GM21786 (cell line): ENCODE data around the gene TOMM40.
"Not testable (repeated sequence)": the region's sequence is repeated elsewhere in the genome, so short reads cannot be mapped to it uniquely, and the experiment has no call there.

Source experiments
- ATAC-seq: cut with Tn5 transposase; IDR thresholded peaks from one replicate; pipeline ENCODE4 v1.9.1; 2021; ENCODE audit not compliant: unreplicated experiment

The TOMM40 gene

DNA sequence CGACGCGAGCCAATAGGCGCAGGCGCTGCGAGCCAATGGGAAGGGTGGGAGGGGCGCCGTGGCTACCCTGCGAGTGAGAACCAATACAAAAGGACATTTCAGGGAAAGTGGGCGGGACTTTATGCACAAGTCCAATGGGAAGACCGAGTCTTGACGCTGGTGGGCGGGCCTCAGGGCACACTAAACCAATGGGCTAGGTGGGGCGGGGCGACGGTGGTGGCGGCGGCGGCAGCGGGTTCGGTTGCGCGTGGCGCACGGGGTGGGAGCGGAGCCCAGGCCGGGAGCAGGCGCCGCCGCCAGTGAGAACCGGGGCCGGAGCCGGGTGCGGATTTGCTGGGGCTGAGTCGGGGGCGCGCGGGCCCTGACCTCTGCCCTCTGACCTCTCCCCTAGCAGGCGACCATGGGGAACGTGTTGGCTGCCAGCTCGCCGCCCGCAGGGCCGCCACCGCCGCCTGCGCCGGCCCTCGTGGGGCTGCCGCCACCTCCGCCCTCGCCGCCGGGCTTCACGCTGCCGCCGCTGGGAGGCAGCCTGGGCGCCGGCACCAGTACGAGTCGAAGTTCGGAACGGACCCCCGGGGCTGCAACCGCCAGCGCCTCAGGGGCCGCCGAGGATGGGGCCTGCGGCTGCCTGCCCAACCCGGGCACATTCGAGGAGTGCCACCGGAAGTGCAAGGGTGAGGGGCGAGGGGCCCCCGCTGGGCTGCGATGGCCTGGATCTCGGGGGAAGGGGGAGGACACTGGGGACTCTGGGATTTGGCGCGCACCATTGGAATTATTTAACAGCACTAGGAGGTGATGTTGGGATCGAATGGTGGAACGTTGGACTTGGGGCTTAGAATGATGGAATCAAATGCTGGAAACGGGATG is at the start of gene TOMM40:
Gene TOMM40, plus strand, starts transcription at position 239 of the 867 bp plus-strand sequence. Its CDS starts 162 bp downstream, at position 401.
- ATAC-seq = no peak

DNA sequence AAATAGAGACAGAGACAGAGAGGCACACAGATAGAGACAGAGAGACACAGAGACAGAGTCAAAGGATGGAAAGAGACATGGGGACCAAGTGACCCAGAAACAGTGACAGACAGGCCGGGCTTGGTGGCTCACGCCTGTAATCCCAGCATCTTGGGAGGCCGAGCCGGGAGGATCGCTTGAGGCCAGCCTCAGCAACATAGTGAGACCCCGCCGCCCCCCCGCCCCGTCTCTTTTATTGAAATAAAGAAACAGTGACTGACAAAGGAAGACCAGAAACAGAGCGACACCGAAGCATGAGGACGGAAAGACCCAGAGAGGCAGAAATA is 45.8 kb upstream of the TOMM40 start:
- no peak for ATAC-seq

DNA sequence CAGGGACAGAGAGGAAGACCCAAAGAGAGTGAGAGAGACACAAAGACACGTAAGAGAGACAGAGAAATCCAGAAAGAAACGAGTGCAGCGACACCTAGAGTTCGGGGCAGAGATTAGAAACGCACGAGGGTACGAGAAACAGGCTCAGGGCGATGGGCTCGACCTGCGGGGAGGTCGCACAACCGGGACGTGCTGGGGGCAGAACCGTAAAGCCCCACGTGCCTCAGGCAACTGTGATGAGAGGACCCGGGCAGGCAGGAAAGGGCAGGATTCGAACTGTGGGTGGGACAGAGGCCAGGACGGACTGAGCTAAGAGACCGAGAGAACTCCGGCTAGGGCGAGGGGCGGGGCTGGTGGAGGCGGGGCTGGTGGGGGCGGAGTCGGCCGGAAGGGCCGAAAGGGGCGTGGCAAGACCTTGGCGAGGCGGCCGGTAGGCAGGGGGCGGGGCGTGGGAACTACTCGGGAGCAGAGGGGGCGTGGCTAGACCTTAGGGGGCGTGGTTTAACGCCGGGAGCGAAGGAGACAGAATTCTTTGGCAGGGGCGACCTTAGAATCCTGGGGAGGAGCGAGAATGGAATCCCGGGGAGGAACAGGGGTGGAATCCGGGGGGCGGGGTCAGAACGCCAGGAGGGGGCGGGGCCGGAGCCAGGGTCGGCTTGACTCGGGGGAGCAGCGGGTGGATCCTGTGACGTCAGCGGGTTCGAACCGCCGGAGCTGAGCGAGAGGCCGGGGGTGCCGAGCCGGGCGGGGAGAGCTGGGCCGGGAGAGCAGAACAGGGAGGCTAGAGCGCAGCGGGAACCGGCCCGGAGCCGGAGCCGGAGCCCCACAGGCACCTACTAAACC is 45.2 kb upstream of the TOMM40 start, which contains the start of gene NECTIN2:
Gene NECTIN2, plus strand, starts transcription at position 686 of the 843 bp plus-strand sequence. CDS start 229 bp downstream, outside the sequence.
- no peak for ATAC-seq

DNA sequence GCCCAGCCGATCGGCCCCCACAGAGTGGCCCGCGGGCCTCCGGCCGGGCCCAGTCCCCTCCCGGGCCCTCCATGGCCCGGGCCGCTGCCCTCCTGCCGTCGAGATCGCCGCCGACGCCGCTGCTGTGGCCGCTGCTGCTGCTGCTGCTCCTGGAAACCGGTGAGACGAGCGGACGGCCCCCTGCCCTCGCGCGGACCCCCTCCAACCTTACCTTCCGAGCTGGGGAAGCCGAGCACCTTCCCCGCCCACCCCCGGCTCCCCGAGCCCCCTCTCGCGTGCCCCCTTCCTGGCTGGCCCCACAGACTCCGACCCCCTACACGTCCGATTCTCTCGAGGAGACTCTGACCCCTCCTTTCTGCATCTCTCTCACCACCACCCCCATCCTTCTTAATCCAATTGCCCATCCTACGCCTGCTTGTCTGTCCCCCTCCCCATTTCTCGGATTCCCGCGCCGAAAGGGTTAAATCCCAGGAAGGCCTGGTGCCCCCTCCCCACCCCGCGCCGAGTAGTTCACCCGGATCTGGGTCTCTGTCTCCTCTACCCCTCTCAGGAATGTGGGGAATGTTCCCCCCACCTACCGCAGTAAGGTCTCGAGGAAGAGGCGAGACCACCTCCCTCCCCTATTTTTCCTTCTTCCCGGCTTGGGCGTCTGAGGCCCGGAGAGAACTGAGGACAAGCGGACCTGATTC is 44.5 kb upstream of the TOMM40 start:
- ATAC-seq = no peak

DNA sequence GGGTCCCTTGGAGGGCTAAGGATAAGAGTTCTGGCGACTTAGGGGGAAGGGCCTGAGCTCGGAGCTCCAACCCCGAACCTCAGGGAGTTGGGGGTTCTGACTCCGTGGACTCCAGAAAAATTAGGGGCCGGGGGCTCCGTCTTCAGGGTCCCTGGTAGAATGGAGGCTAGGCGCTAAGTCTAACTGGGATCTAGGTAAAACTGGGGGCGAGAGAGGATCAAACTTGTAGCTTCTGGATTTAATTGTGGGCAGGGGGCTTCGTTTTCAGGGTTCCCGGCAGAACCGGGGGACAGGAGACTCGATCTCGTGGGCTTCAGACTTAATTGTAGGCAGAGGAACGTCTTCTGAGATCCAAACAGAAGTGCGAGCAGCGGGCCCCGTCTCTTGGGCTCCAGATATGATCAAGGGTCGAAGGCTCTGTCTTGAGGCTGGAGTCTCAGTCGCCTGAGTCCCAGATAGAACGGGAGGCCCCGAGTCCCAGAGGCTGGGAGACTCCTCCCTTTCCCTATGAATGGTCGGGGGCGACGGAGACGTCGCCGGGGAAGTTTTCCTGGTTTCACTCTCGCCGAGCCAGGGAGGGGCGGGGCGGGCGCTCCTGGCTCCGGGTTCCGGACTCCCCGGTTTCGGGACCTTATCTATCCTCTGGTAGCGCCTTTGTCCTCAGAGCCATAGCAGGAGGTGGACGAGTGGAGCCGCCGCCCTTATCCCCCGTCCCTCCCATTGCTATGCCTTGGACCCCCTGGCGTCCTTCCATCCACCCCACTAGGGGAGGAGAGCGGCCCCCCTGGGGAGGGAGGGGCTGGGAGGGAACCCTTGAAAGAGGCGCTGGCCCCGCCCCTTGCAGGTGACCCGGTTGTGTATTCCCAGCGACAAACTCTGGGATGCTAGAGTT is 43.7 kb upstream of the TOMM40 start:
- no peak for ATAC-seq

DNA sequence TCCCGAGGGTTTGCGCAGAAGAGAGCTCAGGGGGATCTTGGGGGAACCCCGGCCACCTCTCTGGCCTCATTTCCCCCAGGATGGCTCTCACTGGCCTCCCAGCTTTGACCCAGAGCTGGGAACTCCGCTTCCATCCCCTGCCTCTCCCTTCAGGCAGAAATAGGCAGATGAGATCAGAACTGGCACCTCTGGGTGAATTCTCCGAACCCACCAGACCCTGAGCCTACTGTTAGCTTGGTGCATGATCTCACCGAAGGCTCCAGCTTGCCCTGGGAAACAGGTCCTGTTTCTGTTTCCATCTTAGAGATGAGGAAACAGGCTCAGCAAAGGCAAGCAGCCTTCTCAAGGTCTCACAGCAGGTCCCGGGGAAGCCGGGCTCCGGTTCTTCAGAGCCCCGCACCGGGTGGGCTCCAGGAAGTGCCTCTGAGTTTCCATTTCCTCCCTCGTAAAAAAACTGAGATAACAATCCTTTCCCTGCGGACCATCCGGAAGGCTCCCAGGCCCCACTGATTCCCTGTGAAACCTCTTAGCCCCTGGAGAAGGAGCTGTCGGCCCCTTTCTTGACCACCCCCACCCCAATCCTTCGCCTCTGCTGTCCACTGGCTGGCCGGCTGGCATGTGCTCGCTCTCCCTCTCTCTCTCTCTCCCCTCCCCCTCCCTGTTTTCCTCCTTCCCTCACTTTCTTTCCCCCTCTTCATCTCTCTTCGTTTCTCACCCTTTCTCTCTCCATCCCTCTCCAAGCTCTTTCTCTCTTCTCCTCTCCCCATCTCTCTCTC is 42.8 kb upstream of the TOMM40 start:
- no peak for ATAC-seq

DNA sequence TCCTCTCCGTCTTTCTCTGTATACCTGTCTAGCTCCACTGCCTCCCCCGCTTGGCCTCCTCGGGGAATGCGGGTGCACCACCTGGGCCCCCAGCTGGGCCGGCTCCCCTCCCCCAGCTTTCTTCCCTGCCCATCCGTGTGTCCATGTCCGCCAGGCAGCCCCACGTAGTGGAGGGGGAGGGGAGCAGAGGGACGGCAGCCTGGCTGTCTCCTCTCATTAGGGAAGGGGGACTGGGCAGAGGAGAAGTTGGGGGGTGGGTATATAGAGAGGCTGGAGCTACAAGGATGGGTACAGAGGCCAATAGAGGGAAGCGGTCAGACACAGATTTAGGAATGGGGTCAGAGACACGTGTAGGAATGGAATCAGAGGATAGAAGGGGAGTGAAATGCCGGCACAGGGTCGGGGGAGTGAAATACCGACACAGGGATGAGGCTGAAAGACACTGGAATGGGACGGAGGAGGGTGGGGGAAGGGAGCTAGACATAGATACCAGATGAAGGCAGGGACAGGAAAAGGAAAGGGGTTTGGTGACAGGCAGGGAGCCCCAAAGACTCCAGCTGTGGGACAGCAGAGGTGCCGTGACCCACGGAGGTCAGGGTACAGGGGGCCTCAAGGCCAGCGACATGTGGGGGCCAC is 42.1 kb upstream of the TOMM40 start:
- no peak for ATAC-seq

DNA sequence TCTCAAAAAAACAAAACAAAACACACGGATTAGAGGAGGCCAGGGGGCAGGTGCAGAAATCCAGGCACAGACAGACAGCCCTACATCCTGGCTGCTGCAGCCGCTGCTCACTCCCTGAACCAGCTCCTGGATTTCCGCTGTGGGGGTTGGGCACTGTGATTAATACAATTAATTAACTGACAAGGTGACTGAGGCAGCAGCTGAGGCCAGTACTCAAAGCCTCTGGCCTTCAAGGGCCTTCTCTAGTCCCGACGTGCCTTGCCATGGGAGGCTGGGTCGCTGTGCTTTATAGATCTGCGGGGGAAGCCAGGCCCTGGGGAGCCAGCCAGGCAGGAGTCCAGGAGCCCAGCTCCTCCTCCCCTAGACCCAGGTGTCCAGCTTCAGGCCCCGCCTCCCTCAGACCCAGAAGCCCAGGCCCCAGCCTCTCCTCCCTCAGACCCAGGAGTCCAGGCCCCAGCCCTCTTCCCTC is 40.4 kb upstream of the TOMM40 start:
- ATAC-seq = no peak

DNA sequence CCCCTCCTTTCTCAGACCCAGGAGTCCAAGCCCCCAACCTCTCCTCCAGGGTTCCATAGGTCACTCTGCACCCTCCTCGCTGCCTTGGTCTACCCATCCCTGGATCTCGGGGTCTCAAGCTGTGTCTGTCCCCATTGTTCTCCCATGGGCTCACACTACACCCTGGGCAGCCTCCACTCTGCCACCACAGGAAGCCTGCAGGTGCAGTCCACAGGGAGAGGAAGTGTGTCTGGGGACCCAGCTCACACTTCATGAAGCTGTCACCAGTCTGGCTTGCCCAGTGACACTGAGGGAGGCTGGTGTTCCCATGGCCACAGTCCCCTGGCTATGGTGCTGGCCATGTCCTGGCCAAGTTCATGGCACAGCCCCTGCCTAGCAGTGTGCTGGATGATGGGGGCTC is 39.6 kb upstream of the TOMM40 start:
- ATAC-seq = no peak

DNA sequence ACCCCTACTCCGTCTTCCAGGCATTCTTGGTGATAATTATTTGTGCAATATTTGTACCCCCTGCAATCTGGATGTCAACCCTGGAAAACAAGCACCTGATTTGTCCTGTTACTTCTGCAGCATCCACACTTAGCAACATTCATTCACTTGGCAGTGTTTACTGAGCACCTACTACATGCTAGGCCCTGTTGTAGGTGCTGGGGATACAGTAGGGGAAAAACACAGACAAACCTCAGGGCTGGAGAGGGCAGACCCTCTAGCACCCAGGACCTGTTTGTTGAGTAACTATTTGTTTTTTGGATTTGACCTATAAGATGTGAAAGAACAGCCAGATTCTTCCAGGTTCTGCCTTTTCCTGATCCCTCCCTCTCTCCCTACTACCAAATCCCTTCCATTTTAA is 35.4 kb upstream of the TOMM40 start:
- no peak for ATAC-seq

DNA sequence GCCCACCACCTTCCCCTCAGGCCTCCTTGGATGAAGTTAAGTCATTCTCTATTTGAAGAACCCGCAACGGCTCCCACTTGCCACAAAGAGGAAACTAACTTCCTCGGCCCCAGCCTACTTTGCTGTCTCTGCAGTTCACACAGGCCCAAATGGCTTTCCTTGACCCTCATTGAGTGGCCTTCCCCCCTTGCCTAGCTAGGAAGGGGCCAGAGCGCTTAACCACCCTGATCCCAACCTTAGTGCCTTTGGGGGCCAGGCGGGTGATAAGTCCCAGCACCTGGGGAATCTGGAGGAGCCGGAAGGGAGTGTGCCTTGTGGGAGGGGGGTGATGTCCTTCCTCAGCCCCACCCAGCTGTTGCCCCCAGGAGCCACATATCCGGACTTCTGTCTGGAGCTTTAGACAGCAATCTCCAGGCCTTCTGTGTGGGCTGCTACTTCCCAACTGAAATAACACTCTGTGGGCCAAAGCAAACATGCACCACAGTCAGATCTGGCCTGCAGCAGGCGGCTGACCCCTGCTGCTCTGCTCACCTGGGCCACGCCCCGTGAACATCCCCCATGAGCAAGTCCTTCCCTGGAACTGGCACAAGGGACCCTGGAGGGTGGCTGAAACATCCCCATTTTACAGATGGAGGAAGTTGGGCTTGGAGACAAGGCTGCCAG is 34.5 kb upstream of the TOMM40 start:
- no peak for ATAC-seq

DNA sequence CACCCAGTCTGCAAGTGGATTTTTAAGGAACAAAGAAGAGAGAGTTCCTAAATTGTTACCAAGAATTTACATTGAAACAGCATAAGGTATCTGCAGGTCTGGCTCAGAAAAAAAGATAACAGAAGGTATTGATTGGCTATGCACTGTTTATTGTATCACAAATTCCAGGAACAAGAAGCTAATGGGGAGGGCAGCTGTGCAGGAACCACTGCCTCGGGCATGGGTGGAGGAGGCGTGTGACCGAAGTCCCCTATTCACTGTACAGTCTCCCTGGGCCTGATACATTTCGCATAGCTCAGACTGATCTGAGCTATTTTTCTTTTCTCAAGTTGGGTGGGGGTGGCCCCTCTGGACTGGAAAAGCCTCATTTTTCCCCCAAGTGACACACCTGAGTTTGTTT is 33.2 kb upstream of the TOMM40 start:
- no peak for ATAC-seq

DNA sequence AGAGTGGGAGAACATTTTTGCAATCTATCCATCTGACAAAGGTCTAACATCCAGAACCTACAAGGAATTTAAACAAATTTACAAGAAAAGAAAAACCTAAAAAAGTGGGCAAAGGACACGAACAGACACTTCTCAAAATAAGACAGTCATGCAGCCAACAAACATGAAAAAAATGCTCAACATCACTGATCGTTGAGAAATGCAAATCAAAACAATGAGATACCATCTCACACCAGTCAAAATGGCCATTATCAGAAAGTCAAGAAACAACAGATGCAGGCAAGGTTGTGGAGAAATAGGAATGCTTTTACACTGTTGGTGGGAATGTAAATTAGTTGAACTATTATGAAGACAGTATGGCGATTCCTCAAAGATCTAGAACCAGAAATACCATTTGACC is 29.5 kb upstream of the TOMM40 start:
- not testable (repeated sequence) for ATAC-seq

DNA sequence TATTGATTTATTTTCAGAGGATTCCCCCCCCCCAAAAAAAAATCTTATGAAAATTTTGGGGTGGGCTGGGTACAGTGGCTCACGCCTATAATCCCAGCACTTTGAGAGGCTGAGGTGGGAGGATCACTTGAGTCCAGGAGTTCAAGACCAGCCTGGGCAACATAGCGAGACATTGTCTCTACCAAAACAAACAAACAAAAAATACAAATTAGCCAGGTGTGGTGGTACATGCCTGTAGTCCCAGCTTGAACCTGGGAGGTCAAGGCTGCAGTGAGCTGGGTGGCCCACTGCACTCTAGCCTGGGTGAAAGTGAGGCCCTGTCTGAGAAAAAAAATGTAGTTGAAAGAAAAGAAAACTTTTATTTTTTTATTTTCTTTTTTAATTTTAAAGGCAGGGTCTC is 27.1 kb upstream of the TOMM40 start:
- ATAC-seq = no peak

DNA sequence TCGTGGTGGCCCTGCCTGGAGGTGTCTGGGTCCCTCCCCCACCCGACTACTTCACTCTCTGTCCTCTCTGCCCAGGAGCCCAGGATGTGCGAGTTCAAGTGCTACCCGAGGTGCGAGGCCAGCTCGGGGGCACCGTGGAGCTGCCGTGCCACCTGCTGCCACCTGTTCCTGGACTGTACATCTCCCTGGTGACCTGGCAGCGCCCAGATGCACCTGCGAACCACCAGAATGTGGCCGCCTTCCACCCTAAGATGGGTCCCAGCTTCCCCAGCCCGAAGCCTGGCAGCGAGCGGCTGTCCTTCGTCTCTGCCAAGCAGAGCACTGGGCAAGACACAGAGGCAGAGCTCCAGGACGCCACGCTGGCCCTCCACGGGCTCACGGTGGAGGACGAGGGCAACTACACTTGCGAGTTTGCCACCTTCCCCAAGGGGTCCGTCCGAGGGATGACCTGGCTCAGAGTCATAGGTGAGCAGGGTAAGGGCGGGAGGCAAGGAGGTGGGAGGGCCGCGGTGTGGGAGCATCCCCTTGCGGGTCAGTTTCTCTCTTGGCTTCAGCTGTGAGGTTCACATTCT is 25.8 kb upstream of the TOMM40 start:
- no peak for ATAC-seq

DNA sequence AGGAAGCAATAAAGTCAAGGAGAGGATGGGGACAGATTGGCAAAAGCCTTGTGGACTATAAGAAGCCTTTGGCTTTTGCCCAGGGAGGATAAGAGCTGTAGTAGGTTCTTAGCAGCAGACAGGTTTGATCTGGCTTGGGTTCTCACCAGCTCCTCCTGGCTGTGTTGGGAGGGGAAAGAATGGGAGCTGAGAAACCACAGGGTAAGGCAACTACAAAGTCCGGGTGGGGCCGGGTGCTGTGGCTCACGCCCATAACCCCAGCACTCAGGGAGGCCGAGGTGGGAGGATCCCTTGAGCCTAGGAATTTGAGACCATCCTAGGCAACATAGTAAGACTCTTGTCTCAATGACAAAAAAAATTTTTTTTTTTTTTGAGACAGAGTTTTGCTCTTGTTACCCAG is 24.4 kb upstream of the TOMM40 start:
- no peak for ATAC-seq

DNA sequence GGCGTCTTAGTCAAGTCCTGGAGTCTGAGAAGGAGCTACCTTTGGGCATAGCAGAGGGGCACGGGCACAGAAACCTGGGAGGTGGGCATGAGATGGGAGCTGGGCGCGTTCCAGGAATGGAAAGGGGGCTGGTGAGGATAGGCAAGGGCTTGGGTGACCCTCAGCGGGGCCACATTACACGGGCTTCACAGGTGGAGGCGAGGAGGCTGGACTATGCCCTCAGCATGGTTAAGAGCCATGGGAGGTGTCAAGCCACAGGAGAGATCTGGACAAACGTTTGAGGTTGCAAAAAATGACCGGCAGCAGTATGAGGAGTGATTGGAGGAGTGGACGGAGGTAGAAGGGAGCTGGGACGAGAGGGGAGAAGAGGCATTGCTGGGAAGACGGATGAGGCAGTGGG is 23.5 kb upstream of the TOMM40 start:
- no peak for ATAC-seq

DNA sequence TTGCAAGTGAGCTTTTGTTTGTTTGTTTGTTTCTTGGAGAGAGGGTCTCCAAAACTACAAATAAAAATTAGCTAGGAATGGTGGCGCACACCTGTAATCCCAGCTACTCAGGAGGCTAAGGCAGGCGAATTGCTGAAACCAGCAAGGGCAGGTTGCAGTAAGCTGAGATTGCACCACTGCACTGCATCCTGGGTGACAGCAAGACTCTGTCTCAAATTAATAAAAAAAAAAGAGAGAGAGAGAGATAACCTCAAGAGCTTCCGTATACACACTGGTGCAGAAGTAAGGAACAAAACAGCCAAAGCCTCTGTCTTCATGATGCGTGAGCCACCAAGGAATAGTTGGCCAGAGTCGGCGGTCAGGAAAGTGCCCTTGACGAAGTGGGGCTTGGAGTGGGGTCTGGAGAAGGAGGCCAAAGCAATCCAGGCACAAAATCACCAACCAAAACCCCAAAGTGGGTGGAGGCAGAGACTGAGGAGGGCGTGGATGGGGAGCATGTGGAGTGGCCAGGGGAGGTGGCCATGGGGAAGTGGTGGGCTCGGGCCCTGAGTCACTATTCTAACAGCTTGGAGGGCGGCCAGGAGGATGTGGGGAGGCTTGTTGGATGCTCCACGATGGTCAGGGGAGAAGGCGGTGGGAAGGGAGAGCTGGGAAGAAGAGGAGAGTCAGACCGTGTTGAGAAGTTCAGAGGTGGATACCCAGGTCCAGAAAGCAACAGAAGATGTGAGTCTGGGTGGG is 21.2 kb upstream of the TOMM40 start:
- ATAC-seq = no peak
